ENCODE data around the gene KRTAP29-1. TPM values are rescaled to one million over a fixed set of nuclear protein-coding genes. Genes with fewer than 3 reads are reported as not detected.

KRTAP29-1 gene
- total and polyA plus RNA-seq, 2 experiments from 2014 or later = not detected

GRCh38 chr17:41256291-41256685 lies 46.4 kb downstream of the KRTAP29-1 start:
- H3K9me2 ChIP-seq (ENCODE audit: insufficient read depth) = peaks cover 3% of the 10 kb centered on the region
- Mint-ChIP-seq H3K4me3 (no peak overlapping the region), H3K4me1 (peaks cover 4% of the 10 kb centered on the region; the same call in 2 of the 3 replicates), H3K27me3 (ENCODE audit: insufficient read depth, low read depth, poor library complexity) (peaks cover 2% of the 10 kb centered on the region), H3K27ac (no peak overlapping the region), H3K9me3 (no peaks in the 10 kb centered on the region), H3K36me3 (ENCODE audit: low read depth) (no peaks in the 10 kb centered on the region)
- no peak for ATAC-seq
- H3K4me3 ChIP-seq = no peak overlapping the region
- no peaks in the 10 kb centered on the region for H3K36me3 ChIP-seq (ENCODE audit: insufficient read depth)
- no peaks in the 10 kb centered on the region for H4K20me1 ChIP-seq (replicated peaks; ENCODE audit: insufficient read depth)
- no peaks in the 10 kb centered on the region for H3K79me2 ChIP-seq (replicated peaks; ENCODE audit: insufficient read depth)
- no peaks in the 10 kb centered on the region for H3F3A ChIP-seq (replicated peaks; ENCODE audit: low read depth)
- TF ChIP-seq EZH2phosphoT487 (IDR thresholded peaks at IDR 0.05; ENCODE audit: unreplicated experiment) (no peak), ZNF462 (CRISPR knock-in tag; IDR thresholded peaks at IDR 0.05) (no peak), CTCF (conservative IDR thresholded peaks at IDR 0.05; ENCODE audit: low read depth in 2 of 2) (no peak), ZNF114 (CRISPR knock-in tag; IDR thresholded peaks at IDR 0.05) (no peak), STAT1 (IDR thresholded peaks at IDR 0.05; ENCODE audit: unreplicated experiment) (no peak), JUNB (IDR thresholded peaks at IDR 0.05; ENCODE audit: unreplicated experiment) (no peak), REST (IDR thresholded peaks at IDR 0.05; ENCODE audit: unreplicated experiment) (no peak), ZNF331 (CRISPR knock-in tag; IDR thresholded peaks at IDR 0.05; ENCODE audit: low read depth) (no peak), NANOG (IDR thresholded peaks at IDR 0.05; ENCODE audit: borderline replicate concordance) (no peak), CREB1 (CRISPR knock-in tag; IDR thresholded peaks at IDR 0.05; ENCODE audit: low read depth) (no peak), ETS1 (IDR thresholded peaks at IDR 0.05) (no peak), POLR2AphosphoS5 (IDR thresholded peaks at IDR 0.05; ENCODE audit: low read depth) (no peak)
- no peak overlapping the region for H3K4me2 ChIP-seq
- H3K27me3 ChIP-seq (ENCODE audit: insufficient read depth) = no peaks in the 10 kb centered on the region
- H2AFZ ChIP-seq = no peak overlapping the region
- H3K27ac ChIP-seq (ENCODE audit: low read depth) = no peak overlapping the region
- no peak for DNase-seq (ENCODE audit: low spot score)
- no peaks in the 10 kb centered on the region for H3K4me1 ChIP-seq (ENCODE audit: insufficient read depth)
